ENCODE results near the gene TARBP1. TPM values are rescaled to one million over a fixed set of nuclear protein-coding genes. Genes with fewer than 3 reads are reported as not detected.
A peak's percentile ranks its signal among the peaks of the same experiment; 100 is the strongest.

Gene TARBP1
- total and polyA plus RNA-seq, 12 donors, result 9.2 to 79.7 (median 14.4) TPM

- intact Hi-C loops (cut with DNase I), result loop anchor here in 1 of 2 donors (10.0 kb wide), 1 partner anchor 478 kb away; no protein-coding TSS in a partner anchor
- H3K4me3 ChIP-seq, result no peak overlapping the region
- peaks cover 0 to 9% of the 10 kb centered on the region in 2 donors for H3K4me1 ChIP-seq (replicated peaks in 1 of 2)
- no peaks in the 10 kb centered on the region for H3K36me3 ChIP-seq (replicated peaks in 1 of 2)
- H3K27me3 ChIP-seq, result no peaks in the 10 kb centered on the region
- TF ChIP-seq POLR2A (IDR thresholded peaks at IDR 0.05) (no peak), CTCF (IDR thresholded peaks at IDR 0.05) (no peak)
- DNase-seq, result no peak
- no peaks in the 10 kb centered on the region for H3K9me3 ChIP-seq (replicated peaks in 1 of 3)
- 68 to 79% (median 72%) methylated on average over 9 of the region's 9 CpGs for WGBS, 4 donors
- peak overlapping the region in 2 of 5 donors; percentile 5 to 38 for H3K27ac ChIP-seq
These were observed 38.3 kb upstream of the TARBP1 start for GRCh38 chr1:234517110-234517802.

GRCh38 chr1:234515821-234516241, 36.9 kb upstream of the TARBP1 start:
- Histone ChIP-seq H3K27ac (peak overlapping the region in 1 of 5 donors; percentile 6), H3K4me3 (no peak overlapping the region), H3K4me1 (replicated peaks in 1 of 2) (peaks cover 0 to 9% of the 10 kb centered on the region in 2 donors), H3K9me3 (replicated peaks in 1 of 3) (no peaks in the 10 kb centered on the region), H3K27me3 (no peaks in the 10 kb centered on the region), H3K36me3 (replicated peaks in 1 of 2) (no peaks in the 10 kb centered on the region)
- no peak for TF ChIP-seq POLR2A (IDR thresholded peaks at IDR 0.05)
- no peak for TF ChIP-seq CTCF (IDR thresholded peaks at IDR 0.05)
- intact Hi-C loops (cut with DNase I), result loop anchor here in 1 of 2 donors (10.0 kb wide), 1 partner anchor 479 kb away; no protein-coding TSS in a partner anchor
- 37 to 43% (median 39%) methylated on average over 3 of the region's 3 CpGs for WGBS, 4 donors
- DNase-seq, result no peak

GRCh38 chr1:234515411-234515810, 36.4 kb upstream of the TARBP1 start:
- DNase-seq, result no peak
- TF ChIP-seq CTCF (IDR thresholded peaks at IDR 0.05), result no peak
- TF ChIP-seq POLR2A (IDR thresholded peaks at IDR 0.05), result no peak
- Histone ChIP-seq H3K4me3 (no peak overlapping the region), H3K36me3 (replicated peaks in 1 of 2) (no peaks in the 10 kb centered on the region), H3K9me3 (replicated peaks in 1 of 3) (no peaks in the 10 kb centered on the region), H3K27ac (peak overlapping the region in 2 of 5 donors; percentile 6 to 53), H3K4me1 (replicated peaks in 1 of 2) (peaks cover 0 to 9% of the 10 kb centered on the region in 2 donors), H3K27me3 (no peaks in the 10 kb centered on the region)
- WGBS, 4 donors, result 77 to 91% (median 86%) methylated on average over 2 of the region's 2 CpGs
- intact Hi-C loops (cut with DNase I), result loop anchor here in 1 of 2 donors (10.0 kb wide), 1 partner anchor 479 kb away; no protein-coding TSS in a partner anchor

- no peak for DNase-seq
- intact Hi-C loops (cut with DNase I), result loop anchor here in 1 of 2 donors (10.0 kb wide), 1 partner anchor 482 kb away; no protein-coding TSS in a partner anchor
- H3K27ac ChIP-seq, result no peak overlapping the region
- H3K27me3 ChIP-seq, result no peaks in the 10 kb centered on the region
- H3K9me3 ChIP-seq (replicated peaks in 1 of 3), result no peaks in the 10 kb centered on the region
- peaks cover 0 to 9% of the 10 kb centered on the region in 2 donors for H3K4me1 ChIP-seq (replicated peaks in 1 of 2)
- 61 to 76% (median 66%) methylated on average over 5 of the region's 5 CpGs for WGBS, 4 donors
- no peaks in the 10 kb centered on the region for H3K36me3 ChIP-seq (replicated peaks in 1 of 2)
- no peak overlapping the region for H3K4me3 ChIP-seq
- no peak for TF ChIP-seq CTCF (IDR thresholded peaks at IDR 0.05)
- no peak for TF ChIP-seq POLR2A (IDR thresholded peaks at IDR 0.05)
These were observed 33.5 kb upstream of the TARBP1 start for GRCh38 chr1:234512451-234512861.

All from adrenal gland (tissue), 12 donors.